Stimulated activated CD8-positive, alpha-beta memory T cell treated with anti-CD3 and anti-CD28 coated beads, Interleukin-15, amount 100 ng/mL, for 24 hours (primary cell): Measurements from ENCODE around the gene PAEP.

Source experiments
- DNase-seq: peaks from one replicate; pipeline ENCODE4 v3.0.0-alpha.2; 2020; ENCODE audit warnings: low read depth

PAEP gene

DNA sequence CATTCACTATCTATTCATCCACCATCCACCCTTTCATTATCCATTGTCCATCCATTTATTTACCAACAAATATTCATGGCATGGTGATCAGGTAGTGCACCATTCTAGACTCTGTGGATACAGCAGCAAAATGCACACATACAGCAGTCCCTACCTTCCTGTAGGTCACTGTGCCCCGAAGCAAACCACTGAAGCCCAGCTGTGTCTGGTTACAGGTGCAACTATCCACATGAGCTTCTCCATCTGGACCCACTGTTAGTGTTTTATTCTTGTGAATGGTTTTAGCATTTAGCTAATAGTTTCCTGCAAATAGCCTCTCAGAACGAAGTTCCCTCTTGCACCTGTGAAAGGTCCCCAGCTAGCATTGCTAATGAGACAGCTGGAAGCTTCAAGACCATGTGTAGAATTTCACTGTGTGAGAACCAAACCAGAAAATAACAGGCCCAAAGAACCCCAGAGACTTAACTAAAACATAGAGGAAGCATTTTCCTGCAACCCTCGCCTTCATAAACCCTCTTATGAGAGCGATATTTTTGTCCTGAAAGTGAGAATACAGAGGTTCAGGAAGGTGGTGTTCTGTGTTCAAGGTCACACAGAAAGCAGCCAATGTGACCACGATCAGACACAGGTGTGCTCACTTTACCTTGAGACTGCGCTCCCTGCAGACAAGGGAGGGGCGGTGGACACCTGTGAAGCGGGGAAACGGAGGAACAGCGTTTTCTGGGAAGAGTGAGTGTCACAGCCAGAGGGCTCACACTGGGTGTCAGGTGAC lies 18.5 kb downstream of the PAEP start:
- no peak for DNase-seq

DNA sequence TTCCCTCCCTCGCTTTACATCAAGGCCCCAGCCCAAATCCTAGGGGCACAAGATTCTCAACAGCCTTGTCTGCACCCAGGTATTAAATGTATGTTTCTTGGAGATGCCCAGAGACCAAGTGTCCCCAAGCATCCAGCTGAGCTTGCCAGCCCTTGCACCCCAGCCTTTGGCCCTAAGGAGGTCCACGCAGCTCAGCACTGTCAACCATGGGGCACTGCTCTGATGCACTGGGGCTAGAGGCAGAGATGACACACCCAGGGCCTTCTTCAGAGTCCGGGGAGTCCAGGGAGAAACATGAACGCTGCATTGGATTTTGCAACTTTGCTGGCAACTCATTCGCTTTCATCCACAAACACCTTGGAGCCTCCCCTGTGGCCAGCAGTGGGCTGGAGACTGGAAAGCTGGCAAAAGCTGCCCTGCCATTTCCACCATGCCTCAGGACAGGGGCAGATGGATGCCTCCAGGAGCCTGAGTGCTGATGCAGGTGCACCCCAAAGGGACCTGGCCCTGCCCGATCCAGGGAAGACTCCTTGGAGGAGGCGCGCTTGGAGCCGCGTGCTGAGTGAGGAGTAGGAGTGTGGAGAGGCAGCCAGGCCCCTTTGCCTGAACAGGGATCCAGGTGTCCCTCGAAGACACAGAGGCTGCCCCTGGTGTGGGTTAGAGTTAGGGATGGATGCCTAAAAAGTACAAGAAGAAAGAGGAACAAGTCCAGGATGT lies 19.3 kb downstream of the PAEP start:
- DNase-seq: no peak

DNA sequence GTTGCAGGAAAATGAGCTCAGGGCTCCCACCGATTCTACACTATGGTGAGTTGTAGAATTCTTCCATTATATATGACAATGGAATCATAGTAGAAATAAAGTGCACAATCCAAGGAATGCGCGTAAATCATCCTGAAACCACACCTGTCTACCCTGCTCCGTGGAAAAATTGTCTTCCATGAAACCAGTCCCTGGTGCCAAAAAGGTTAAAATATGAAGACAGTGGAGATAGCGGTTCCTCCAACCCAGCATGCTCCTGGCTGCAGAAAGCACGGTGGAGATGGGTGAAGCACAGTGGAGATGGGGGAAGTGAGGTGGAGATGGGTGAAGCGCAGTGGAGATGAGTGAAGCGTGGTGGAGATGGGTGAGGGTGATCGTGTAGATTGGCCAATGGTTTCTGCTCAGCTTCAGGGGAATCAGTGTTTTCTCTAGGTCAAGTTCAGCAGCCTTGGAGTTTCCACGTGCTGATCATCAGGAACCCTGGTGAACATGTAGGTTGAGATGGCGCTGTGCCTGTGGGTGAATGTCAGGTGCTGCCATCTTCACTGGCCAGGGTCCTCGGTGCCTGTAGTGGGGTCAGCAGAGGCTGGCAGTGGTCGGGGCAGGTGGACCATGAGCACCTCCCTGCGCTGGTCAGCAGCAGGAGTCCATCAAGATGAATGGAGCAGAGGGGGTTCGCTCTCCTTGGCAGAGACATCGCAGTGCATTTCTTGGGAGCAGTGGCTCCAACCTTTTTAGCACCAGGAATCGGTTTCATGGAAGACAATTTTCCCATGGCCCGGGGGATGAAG lies 20.3 kb downstream of the PAEP start:
- no peak for DNase-seq

DNA sequence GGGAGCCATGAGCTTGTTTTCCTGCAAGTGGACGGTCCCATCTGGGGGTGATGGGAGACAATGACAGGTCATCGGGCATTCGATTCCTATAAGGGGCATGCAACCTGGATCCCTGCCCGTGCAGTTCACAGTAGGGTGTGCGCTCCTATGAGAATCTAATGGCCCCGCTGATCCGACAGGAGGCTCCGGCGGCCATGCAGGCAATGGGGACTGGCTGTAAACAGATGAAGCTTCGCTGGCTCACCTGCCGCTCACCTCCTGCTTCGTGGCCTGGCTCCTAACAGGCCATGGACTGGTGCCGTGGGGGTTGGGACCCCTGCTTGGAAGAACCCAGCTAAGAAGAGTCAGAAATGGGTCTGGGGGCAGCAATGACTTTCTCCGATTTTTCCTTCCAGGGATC lies 21.0 kb downstream of the PAEP start:
- DNase-seq: no peak

DNA sequence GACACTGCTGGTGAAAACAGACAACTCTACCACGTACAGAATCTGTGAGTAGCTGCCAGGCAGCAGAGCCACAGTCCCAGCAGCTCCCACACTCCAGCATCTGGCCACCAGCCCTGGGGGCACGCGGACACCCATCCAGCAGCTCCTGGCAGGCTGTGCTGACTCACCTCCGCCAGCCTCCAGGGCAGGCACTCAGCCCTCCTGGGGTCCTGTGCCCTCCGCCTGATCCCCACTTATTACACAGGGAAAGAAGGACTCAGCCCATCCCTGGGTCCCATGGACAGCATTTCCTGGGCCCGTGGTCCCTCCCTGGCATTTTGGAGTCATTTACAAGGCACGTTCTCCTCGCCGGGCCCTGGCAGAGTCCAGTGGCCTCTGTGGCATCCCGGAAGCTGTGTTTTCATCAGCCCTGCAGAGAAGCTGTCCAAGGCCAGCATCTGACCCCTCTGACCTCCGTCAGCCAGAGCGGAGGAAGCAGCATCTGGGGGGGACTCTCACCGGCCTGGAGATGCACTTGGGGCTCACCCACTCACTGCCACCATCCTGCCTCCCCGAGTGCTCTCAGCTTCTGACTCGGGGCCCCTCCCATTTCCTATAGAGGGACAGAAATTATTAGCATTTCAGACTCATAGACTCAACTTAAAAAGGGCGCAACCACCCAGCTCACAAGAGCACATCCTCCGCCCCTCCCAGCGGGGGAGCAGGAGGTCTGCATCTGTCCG lies 21.6 kb downstream of the PAEP start:
- no peak for DNase-seq

DNA sequence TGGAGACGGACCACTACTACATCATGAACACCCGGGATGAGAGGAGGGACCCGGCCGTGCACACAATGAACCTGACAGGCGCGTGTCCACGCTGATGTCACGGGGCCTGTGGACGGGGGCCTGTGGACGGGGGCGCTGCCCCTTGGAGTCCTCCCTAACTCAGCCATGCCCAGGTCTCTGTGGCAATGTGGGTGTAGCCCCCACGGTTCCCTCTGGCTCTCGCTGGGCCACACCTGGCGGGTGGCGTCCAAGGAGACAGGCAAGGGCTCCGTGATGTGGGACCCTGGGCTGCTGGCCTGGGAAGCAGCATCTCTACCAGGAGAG lies 22.1 kb downstream of the PAEP start:
- DNase-seq: no peak

DNA sequence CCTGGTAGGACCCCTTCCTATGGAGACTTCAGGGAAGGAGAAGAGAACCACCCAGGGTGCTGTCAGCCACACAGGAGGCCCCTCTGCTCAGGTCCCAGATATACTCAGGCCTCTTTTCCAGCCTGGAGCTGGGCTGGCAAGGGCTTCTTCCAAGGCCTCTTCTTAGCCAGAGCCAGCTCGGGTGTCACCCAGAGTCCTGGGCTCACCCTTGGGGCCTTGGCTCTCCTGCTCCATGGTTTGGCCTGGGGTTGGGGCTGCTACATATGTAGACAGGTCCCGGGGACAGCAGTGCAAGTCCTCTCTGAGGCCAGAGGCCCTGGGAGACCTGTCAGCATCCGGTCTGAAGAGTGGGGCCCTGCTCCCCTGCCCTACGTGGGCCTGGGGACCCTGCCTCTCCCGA lies 22.8 kb downstream of the PAEP start:
- no peak for DNase-seq

DNA sequence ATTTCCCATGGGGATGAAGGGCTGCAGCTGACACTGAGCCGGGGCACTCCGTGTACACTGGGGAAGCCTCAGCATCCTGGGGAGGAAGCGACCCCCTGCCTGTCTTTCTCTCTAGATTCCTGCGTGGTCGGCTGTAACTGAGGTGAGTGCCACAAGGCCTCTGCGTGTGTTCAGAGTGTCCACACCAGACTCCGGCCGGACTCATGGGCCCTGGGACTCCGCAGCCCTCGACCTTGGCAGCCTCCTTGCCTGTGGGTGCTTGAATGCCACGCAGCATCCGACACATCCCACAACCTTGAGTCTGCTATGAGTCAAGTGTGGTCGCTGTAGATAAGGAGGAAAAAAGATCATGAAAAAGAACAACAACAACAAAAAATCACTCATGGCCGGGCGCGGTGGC lies 23.4 kb downstream of the PAEP start:
- no peak for DNase-seq

DNA sequence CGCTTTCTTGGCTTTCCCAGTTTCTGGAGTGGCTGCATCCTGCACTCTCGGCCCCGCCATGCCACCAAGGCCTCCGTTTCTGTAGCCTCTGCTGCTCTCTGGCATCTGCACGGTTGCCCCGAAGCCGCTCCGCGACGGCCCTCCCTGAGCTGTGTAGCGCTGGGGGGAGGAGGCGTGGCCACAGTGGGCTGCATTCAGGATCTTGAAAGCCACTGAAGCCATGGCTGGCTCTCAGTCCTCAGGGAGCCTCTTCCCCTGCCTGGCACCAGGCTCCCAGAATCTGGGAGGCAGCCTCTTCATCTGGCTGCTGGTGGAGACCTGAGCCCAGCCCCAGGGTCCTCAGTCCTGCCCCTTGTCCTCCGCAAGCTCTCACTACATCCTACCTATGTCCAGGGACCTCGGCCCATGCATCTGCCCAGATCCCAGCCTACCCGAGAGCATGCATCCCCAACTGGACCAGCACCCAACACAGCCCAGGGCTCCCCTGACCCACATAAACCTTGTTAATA lies 25.1 kb downstream of the PAEP start:
- no peak for DNase-seq

DNA sequence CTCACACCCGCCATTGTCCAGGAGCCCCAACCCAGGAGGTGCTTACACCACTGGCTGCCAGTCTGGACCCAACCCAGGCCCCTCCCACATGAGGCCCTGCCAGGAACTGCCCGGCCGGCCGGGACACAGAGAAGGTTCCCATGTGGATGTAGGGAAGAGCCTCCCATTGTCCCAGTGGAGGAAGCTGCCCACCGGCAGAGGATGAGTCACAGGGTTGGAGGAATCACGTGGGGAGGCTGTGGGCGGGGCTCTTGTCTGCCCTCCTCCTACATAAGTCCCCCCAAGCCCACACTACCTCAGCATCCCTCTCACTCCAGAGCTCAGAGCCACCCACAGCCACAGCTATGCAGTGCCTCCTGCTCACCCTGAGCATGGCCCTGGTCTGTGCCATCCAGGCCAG lies 26.1 kb downstream of the PAEP start:
- no peak for DNase-seq

DNA sequence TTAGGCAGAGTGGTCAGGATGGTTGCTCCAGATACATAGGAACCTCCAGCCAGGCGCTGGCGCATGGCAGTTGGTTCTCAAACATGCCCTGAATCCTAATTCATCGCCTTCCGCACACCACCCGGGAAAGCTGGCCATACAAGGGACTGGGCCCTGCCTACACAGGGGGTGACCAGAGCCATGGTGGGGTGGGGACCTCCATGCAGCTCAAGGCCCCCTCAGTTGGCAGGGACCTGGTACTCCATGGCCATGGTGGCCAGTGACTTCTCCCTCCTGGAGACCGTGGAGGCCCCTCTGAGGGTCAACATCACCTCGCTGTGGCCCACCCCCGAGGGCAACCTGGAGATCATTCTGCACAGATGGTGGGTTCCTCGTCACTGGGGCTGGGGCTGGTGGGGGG lies 26.8 kb downstream of the PAEP start:
- DNase-seq: no peak

DNA sequence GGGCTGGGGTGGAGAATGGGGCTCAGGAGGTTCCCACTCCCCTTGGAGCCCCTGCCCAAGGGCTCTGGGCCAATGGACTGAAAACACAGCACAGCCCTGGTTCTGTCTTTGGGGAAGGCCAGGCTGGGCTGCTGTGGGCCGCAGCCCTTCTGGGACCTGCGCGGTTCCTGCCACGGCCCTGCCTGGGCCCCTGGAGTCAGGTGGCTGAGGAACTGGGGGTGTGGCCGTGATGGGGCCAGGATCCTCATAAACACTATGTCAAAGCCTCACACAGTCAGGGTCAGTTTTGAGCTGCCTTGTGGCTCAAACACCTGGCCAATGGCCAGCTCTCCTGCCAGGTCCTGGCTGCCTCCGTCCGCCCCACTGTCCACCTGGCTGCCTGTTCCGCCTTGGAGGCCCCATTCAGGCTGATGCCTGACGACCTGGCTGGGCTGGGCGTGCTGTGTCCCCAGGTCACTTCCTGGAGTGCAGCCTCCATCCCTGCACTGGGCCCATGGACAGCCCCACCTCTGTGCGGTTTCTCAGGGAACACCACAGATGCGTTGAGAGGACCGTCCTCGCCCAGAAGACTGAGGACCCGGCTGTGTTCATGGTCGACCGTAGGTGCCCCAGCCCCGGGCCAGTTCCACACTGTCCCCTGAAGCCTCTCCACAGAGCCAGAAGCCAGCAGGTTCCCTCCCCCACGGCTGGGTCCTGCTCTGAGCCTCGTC lies 27.5 kb downstream of the PAEP start:
- DNase-seq: no peak

DNA sequence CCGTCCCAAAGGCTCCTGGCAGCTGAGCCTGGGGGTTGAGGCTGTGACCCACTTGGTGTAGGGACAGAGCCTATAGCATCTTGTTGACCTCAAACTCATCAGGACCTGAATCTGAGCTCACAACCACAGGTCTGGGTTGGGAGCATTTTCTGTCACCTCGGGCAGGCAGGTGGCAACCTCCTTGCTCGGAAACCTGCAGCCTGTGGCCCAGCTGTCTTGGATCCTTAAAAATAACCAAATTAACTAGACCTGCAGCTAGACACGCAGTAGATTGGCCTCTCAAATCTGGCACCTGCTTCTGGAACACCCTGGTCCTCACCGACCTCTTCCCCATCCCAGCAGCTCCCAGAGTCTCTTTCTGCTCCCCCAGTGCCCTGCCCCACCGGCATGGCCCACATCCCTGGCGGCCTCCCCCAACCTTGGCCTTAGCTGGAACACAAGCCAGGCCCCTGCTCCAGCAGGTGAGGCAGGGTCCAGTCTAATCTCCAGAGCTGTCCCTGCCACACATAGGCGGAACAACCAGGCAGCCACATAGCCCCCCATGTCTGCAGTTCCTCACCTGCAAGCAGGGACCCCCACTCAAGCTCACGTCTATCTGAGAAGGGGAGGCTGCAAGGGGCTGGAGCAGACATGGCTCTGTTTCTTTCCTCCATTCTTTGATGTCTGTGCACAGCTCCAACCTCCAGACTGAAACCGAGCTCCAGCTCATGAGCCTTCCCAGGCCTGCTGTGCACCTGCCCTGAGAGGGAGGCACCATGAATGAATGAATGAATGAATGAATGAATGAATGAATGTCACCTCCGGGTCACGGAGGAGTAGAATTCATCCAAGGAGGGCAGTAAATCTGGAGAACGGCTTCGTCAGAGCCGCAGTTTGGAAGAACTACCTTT lies 28.3 kb downstream of the PAEP start:
- no peak for DNase-seq

DNA sequence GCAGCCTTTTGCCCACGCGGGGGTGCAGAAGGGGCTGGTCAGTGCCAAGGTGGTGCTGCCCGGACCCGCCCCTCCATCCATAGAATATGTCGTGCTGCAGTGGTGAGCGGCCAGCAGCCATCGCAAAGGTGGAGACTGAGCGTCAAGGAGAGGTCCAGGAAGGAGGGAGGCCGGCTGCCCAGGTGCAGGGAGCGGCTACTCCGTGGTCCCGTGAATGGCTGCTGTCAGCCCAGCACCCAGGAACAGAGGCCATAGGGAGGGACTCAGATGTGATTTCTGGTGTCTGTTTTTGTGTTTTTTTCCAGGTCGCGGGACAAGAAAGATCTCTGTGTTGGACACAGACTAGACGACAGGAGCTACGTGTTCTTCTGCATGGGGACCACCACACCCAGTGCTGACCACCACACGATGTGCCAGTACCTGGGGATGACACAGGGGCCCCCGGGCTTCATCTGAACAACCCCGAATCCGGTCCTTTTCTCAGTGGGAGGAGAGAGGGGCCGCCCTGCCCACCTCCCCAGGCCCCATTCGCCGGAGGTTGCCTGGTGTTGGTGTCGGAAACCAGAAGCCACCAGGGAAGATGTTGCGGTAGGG lies 29.0 kb downstream of the PAEP start:
- DNase-seq: no peak

DNA sequence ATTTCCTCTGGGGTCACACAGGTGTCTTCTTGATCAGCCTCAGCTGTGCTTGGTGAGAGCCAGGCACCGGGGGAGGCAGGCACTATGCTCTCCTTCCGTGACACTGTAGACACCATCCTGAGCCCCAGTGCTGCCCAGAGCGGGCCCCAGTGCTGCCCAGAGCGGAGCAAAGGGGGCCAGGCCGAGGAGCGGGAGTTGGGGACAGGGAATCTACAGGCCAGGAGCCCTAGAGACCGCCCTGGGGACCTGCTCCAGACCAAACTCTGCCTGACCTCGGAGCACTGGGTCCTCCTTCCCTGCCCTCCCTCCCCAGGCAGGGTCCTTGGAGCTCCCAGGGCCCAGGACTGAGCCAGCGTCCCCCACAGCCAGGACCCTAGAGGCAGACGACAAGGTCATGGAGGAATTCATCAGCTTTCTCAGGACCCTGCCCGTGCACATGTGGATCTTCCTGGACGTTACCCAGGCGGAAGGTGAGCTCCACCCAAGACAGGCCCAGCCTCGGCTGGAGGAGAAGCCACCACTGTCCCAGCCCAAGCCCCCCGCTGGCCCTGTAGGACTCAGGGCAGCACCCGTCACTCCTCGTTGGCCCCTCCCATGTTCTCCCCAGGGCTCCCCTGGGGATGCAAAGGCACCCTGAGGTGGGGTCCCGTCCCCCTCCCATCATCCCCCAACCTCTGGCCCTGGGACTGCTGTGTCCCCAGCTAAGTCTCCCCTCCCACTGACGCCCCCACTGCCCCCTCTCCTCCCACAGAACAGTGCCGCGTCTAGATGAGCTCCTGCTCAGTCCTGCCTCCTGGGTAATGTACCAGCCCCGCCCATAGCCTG lies 30.2 kb downstream of the PAEP start:
- no peak for DNase-seq

DNA sequence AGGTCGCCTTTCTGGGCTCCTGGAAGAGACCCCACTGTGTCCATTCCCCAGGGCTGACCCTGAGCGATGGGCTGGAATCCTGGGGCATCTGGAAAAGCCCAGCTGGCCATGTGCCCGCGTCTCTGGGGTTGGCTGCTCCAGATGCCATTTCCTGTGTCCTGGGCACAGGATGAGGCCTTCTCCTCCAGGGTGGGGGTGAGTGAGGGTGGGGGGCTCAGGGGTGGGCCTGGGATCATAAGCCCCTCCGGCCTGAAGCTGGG lies 30.7 kb downstream of the PAEP start:
- DNase-seq: no peak

DNA sequence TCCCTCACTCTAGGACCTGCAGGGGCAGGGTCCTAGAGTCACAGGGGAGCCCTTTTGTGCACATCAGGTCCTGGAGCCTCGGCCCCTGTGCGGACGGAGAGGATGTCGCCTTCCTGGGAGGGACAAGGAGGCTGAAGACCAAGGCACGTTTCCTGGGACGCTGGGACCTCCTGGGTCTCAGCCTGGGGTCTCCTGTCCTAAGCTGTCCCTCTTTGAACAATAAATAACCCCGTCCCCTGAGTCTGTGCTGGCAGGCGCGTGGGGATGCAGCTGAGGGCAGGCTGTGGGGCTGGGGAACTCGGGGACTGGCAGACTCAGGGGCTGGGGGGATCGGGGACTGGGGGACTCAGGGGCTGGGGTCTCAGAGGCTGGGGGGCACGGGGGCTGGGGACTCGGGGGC lies 31.1 kb downstream of the PAEP start:
- no peak for DNase-seq

DNA sequence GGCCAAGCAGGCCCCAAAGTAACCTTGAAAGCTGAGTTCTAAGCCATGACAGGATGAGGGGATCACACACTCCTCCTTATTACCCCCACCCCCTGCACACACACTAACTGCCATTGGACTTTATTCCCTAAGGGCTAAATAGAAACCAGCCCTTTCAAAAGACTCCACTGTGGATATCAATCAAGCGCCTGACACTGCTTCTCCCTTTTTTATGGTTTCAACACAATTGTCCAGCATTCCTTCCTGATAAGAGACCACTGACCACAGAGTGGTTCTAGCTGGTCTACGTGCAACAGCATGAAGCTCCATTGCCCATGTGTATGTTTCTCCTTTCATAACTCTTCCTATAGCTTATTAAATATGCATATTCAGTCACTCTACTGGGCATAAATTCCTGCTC lies 34.7 kb downstream of the PAEP start:
- no peak for DNase-seq

DNA sequence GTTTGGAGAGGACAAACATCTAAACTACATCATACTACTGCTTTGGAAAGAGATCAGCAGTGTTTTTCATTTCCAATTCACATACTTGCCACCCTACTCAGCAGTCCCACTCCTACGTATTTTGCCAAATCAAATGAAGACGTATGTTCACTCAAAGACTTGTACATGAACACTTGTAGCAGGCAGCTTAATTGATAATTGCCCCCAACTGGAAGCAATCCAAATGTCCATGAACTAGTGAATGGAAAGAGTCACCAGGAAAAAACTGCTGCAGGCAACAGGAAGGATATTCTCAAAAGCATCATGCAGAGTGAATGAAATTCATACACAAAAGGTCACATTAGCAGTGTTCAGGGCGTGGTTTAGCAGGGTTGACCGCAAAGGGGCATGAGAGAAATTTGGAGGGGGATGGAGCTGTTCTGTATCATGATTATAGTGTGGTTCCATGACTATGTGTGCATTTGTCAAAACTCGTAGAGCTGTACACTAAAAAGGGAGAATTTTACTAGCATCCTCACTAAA lies 38.8 kb downstream of the PAEP start:
- no peak for DNase-seq
